Activated CD8-positive, alpha-beta memory T cell treated with anti-CD3 and anti-CD28 coated beads, Interleukin-2, amount 10 ng/mL, durations not matched to agents 7 days and 5 days (primary cell): ENCODE data around the gene NRL. TPM values are rescaled to one million over a fixed set of nuclear protein-coding genes. Genes with fewer than 3 reads are reported as not detected.

Experiments used
- ATAC-seq: fragments of 150-1000 bp; cut with Tn5 transposase; one replicate; pipeline ENCODE4 v1.10.0; 2021; ENCODE audit warnings: moderate library complexity
- CTCF ChIA-PET: fragments of 350-600 bp; sonication (Branson Sonifier 250); formaldehyde crosslinking; loops from one replicate; lab custom pipeline; 2021; ENCODE audit warnings: antibody characterized with exemption; lab: Charles Lee
- DNase-seq: peaks from one replicate; pipeline ENCODE4 v3.0.0-alpha.2; 2020
- H3K27ac Mint-ChIP-seq: one replicate; pipeline ENCODE4 v1.8.0; 2021; ENCODE audit warnings: mild to moderate bottlenecking, mixed read lengths
- H3K27me3 Mint-ChIP-seq: one replicate; pipeline ENCODE4 v1.8.0; 2021; ENCODE audit warnings: mixed read lengths
- H3K36me3 Mint-ChIP-seq: one replicate; pipeline ENCODE4 v1.8.0; 2021; ENCODE audit warnings: mild to moderate bottlenecking, mixed read lengths
- H3K4me1 Mint-ChIP-seq: one replicate; pipeline ENCODE4 v1.8.0; 2021; ENCODE audit warnings: mixed read lengths
- H3K4me3 Mint-ChIP-seq: one replicate; pipeline ENCODE4 v1.8.0; 2021; ENCODE audit warnings: mild to moderate bottlenecking, moderate library complexity, mixed read lengths
- H3K9me3 Mint-ChIP-seq: one replicate; pipeline ENCODE4 v1.8.0; 2022; ENCODE audit warnings: low read depth, mixed read lengths
- total RNA-seq, 2 experiments: library from RNA; stranded (reverse); gene quantifications; one replicate each; pipeline ENCODE4 v1.2.3, GENCODE V29; 2021

The NRL gene
- total RNA-seq, 2 experiments from 2014 or later = 2.6 to 3.2 TPM

- Mint-ChIP-seq H3K9me3 (no peaks in the 10 kb centered on the region), H3K4me3 (peak overlapping the region; percentile 98), H3K27ac (peak overlapping the region; percentile 29), H3K4me1 (peaks cover 64% of the 10 kb centered on the region), H3K27me3 (no peaks in the 10 kb centered on the region), H3K36me3 (peaks cover 63% of the 10 kb centered on the region)
- DNase-seq = peak; percentile 61
- ATAC-seq = no peak
- CTCF ChIA-PET = interaction anchor here (1.6 to 7.3 kb wide), 3 partner anchors 22 to 44 kb away, joined by 3 to 69 read pairs (median 52); partner anchors contain the start of genes DCAF11, IRF9 and NRL
Measured at GRCh38 chr14:24139272-24139934, 24.7 kb upstream of the NRL start.

DNA sequence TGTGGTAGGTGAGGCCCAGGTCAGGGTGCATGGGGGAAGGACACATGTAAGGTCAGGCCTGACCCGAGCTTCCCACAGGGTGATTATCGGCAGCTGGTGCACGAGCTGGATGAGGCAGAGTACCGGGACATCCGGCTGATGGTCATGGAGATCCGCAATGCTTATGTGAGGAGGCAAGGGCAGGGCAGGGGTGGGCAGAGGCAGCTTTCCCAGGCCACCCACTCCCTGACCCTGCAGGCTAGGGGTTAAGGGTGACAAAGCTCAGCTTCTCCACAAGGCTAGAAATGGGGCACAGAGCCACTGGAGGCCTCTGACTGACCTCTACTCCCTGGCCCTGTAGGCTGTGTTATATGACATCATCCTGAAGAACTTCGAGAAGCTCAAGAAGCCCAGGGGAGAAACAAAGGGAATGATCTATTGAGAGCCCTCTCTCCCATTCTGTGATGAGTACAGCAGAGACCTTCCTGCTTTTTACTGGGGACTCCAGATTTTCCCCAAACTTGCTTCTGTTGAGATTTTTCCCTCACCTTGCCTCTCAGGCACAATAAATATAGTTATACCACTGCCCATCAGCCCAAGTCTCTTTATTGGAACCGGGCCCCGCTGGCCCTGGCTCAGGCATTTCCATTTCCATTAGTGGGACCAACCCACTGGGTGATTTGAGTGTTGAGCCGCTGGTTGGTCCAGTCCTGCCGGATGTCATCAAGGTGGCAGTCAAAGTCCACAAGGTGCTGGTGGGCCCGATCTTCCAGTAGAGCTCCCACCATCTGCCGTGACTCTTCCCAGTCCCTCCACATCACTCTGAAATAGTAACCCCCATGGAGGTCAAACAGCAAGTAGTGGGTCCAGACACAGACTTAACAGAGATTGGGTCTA lies 23.9 kb upstream of the NRL start:
- Mint-ChIP-seq H3K4me1 (peaks cover 56% of the 10 kb centered on the region), H3K36me3 (peaks cover 57% of the 10 kb centered on the region), H3K4me3 (peak overlapping the region; percentile 98), H3K9me3 (no peaks in the 10 kb centered on the region), H3K27ac (peak overlapping the region; percentile 24), H3K27me3 (no peaks in the 10 kb centered on the region)
- no peak for ATAC-seq
- CTCF ChIA-PET = interaction anchor here (0.9 to 7.3 kb wide), 5 partner anchors 8 to 195 kb away, joined by 3 to 69 read pairs (median 33); partner anchors contain the start of genes DCAF11, IRF9, NRL and PSME2
- no peak for DNase-seq

DNA sequence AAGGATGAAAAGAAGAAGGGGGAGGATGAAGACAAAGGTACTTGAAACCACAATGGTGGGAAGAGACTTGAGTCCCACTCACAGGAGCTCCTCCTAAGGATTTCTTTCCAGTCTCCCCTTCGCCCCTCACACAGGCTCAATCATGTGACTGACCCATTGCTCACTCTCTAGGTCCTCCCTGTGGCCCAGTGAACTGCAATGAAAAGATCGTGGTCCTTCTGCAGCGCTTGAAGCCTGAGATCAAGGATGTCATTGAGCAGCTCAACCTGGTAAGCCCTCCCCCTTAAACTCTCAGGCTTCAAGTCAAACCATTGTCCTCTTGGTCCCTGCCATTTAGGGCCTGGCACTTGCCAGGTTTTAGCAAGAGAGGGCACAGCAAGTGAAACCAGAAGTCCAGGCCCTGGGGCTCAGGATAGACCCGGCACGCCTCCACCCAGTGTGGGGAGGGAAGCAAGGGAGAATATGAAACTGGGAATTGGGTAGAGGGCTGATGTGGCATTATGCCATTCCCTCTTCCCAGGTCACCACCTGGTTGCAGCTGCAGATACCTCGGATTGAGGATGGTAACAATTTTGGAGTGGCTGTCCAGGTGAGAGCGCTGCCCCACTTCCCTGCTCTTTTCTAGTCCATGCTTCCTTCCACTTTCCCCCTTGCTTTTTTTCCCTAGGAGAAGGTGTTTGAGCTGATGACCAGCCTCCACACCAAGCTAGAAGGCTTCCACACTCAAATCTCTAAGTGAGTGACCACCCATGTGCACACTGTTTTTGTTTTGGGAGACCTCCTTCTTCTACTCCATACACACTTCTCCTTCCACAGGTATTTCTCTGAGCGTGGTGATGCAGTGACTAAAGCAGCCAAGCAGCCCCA lies 23.0 kb upstream of the NRL start:
- Mint-ChIP-seq H3K9me3 (no peaks in the 10 kb centered on the region), H3K27me3 (no peaks in the 10 kb centered on the region), H3K36me3 (peaks cover 49% of the 10 kb centered on the region), H3K27ac (peak overlapping the region; percentile 74), H3K4me3 (peak overlapping the region; percentile 91), H3K4me1 (peaks cover 50% of the 10 kb centered on the region)
- ATAC-seq = no peak
- DNase-seq = no peak
- CTCF ChIA-PET = interaction anchor here (0.7 to 7.3 kb wide), 9 partner anchors 9 to 196 kb away, joined by 3 to 69 read pairs (median 3); partner anchors contain the start of genes DCAF11, IRF9, NRL and PSME2

GRCh38 chr14:24136684-24137528 lies 22.2 kb upstream of the NRL start:
- Mint-ChIP-seq H3K4me1 (peaks cover 52% of the 10 kb centered on the region), H3K4me3 (peak overlapping the region; percentile 91), H3K9me3 (no peaks in the 10 kb centered on the region), H3K27me3 (no peaks in the 10 kb centered on the region), H3K36me3 (peaks cover 46% of the 10 kb centered on the region), H3K27ac (peak overlapping the region; percentile 85)
- no peak for DNase-seq
- CTCF ChIA-PET = interaction anchor here (0.7 to 7.3 kb wide), 8 partner anchors 10 to 137 kb away, joined by 3 to 69 read pairs (median 10); partner anchors contain the start of genes DCAF11, IRF9, NRL and PSME2
- ATAC-seq = no peak

DNA sequence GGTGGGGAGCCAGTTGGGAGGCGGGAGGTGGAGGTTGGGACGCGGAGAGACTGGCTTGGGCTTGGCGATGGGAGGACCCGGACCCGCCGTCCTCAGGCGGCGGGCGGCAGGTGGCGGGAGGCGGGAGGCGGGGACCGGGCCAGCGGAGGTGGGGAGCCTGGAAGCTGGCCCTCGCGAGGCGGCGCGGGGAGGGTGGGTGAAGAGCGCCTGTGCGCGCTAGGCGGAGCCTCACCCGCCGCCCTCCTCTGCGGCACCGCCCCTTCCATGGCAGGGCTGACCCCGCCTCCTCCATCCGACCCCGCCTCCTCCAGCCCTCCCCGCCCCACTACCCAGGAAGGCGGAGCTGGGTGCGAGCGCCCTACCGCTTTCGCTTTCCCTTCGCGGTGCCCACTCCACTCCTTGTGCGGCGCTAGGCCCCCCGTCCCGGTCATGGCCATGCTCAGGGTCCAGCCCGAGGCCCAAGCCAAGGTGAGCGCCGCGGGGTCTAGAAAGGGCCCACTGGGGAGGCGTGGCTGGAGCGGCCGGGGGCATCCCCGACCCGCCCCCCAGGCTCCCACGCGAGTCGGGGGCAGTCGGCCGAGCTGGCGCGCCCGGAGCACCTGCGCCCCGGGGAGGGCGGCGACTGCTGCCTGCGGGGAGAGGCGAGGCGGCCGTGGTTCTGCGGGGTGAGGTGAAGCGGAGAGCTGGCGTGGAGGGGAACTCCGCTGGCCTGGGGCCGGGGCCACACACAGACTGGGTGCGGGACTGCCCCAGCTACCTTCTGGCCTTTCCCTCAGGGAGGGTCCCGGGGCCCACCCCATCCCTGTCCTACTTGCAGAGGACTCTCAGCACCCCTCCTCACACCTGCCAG lies 21.3 kb upstream of the NRL start, which contains the start of gene PSME1:
Gene PSME1 (plus strand): TSS at position 361 of the 850 bp plus-strand sequence. CDS start 69 bp downstream, at position 430.
- Mint-ChIP-seq H3K4me3 (peak within 1 kb of the TSS; percentile 91), H3K27ac (peak within 1 kb of the TSS; percentile 85), H3K27me3 (no peaks in the 10 kb centered on the region), H3K36me3 (peaks cover 44% of the 10 kb centered on the region), H3K4me1 (peaks cover 51% of the 10 kb centered on the region), H3K9me3 (no peaks in the 10 kb centered on the region)
- DNase-seq (peak; percentile 96), ATAC-seq (peak; percentile 94)
- CTCF ChIA-PET = interaction anchor here (0.8 to 7.3 kb wide), 13 partner anchors 9 to 198 kb away, joined by 3 to 69 read pairs (median 4); partner anchors contain the start of genes DCAF11, IRF9, MDP1 and NRL

GRCh38 chr14:24135584-24135833 lies 20.8 kb upstream of the NRL start:
- Mint-ChIP-seq H3K9me3 (no peaks in the 10 kb centered on the region), H3K4me3 (peak overlapping the region; percentile 91), H3K4me1 (peaks cover 54% of the 10 kb centered on the region), H3K27ac (peak overlapping the region; percentile 85), H3K27me3 (no peaks in the 10 kb centered on the region), H3K36me3 (peaks cover 39% of the 10 kb centered on the region)
- CTCF ChIA-PET = interaction anchor here (0.8 to 7.3 kb wide), 11 partner anchors 8 to 198 kb away, joined by 3 to 69 read pairs (median 4); partner anchors contain the start of genes DCAF11, IRF9, MDP1 and NRL
- DNase-seq = no peak
- peak; percentile 1 for ATAC-seq

DNA sequence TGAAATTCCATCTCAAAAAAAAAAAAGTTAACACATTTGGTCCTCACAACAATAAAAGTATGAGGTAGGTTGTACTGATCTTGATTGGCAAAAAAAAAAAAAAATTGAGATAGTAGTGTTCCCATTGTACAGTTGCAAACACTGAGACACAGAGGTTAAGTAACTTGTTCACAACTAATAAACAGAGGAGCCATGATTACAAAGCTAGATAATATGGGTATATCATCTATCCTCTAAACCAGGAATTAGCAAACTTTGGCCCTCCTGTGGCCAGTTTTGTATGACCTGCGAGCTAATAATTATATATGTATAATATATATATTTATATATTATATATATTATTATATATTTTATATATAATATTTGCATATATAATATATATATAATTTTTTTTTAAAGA lies 19.0 kb upstream of the NRL start:
- DNase-seq (no peak), ATAC-seq (no peak)
- CTCF ChIA-PET = interaction anchor here (0.7 to 6.8 kb wide), 8 partner anchors 9 to 75 kb away, joined by 3 to 52 read pairs (median 4); partner anchors contain the start of genes DCAF11, IRF9 and NRL
- Mint-ChIP-seq H3K27ac (no peak overlapping the region), H3K9me3 (no peaks in the 10 kb centered on the region), H3K4me1 (peaks cover 43% of the 10 kb centered on the region), H3K36me3 (peaks cover 23% of the 10 kb centered on the region), H3K27me3 (no peaks in the 10 kb centered on the region), H3K4me3 (no peak overlapping the region)

DNA sequence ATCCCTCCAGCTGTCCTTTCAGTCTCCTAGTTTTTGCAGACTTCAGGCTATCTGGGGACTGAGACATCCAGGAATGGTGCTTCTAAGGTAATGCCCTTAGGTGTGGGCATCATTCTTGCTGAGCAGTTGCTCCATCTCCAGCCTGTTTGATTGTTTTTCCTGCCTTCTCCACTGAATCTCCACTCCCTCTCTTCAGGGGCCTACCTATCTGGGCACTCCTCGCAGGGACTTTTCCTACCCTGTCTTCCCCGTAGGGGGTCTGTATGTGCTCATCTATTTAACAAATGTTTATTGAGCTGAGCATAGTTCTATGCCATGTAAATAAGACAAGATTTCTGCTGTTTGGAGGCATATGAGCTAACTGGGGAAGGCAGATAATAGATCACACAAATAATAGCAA lies 18.2 kb upstream of the NRL start:
- Mint-ChIP-seq H3K4me3 (no peak overlapping the region), H3K9me3 (no peaks in the 10 kb centered on the region), H3K4me1 (peaks cover 35% of the 10 kb centered on the region), H3K27me3 (no peaks in the 10 kb centered on the region), H3K27ac (no peak overlapping the region), H3K36me3 (peaks cover 16% of the 10 kb centered on the region)
- no peak for DNase-seq
- CTCF ChIA-PET = interaction anchor here (0.7 to 1.8 kb wide), 7 partner anchors 8 to 75 kb away, joined by 3 to 5 read pairs (median 3); partner anchors contain the start of gene IRF9
- no peak for ATAC-seq

DNA sequence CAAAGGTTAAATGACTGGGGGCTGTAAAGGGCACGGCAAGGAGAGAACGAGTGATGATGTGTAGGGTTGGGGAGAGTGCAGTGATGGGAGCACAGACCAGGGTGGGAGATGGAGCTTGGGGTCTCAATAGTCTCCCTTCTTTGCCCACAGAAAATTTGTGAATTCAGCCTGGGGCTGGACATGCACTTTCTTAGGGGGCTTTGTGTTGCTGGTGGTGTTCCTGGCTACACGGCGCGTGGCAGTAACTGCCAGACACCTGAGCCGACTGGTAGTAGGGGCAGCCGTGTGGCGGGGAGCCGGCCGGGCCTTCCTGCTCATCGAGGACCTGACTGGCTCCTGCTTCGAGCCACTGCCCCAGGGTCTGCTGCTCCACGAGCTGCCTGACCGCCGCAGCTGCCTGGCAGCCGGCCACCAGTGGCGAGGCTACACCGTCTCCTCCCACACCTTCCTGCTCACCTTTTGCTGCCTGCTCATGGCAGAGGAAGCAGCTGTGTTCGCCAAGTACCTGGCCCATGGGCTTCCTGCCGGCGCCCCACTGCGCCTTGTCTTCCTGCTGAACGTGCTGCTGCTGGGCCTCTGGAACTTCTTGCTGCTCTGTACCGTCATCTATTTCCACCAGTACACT lies 17.4 kb upstream of the NRL start:
- peaks cover 9% of the 10 kb centered on the region for H3K36me3 Mint-ChIP-seq
- H3K27ac Mint-ChIP-seq = peak overlapping the region; percentile 17
- CTCF ChIA-PET = interaction anchor here (1.0 kb wide), 1 partner anchor 12 kb away, joined by 3 read pairs; no protein-coding TSS in a partner anchor
- H3K4me1 Mint-ChIP-seq = peaks cover 28% of the 10 kb centered on the region
- no peak overlapping the region for H3K4me3 Mint-ChIP-seq
- H3K9me3 Mint-ChIP-seq = no peaks in the 10 kb centered on the region
- no peak for DNase-seq
- no peak for ATAC-seq
- no peaks in the 10 kb centered on the region for H3K27me3 Mint-ChIP-seq

DNA sequence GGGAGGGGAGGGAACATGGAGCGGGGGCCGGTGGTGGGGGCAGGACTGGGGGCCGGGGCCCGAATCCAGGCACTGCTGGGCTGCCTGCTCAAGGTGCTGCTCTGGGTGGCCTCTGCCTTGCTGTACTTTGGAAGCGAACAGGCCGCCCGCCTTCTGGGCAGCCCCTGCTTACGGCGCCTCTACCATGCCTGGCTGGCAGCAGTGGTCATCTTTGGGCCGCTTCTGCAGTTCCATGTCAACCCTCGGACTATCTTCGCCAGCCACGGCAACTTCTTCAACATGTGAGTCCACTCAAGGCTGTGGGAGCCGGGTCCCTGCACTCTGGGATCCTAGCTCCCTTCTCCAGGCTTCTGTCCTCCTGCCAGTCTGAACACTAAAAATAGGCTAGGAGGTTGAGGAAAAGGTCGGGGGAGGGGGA lies 16.8 kb upstream of the NRL start:
- H3K4me3 Mint-ChIP-seq = no peak overlapping the region
- no peaks in the 10 kb centered on the region for H3K9me3 Mint-ChIP-seq
- peaks cover 22% of the 10 kb centered on the region for H3K4me1 Mint-ChIP-seq
- CTCF ChIA-PET = interaction anchor here (1.1 kb wide), 1 partner anchor 14 kb away, joined by 3 read pairs; no protein-coding TSS in a partner anchor
- H3K36me3 Mint-ChIP-seq = peaks cover 3% of the 10 kb centered on the region
- ATAC-seq (no peak), DNase-seq (no peak)
- H3K27me3 Mint-ChIP-seq = no peaks in the 10 kb centered on the region
- H3K27ac Mint-ChIP-seq = no peak overlapping the region
